Measurements from ENCODE around the gene HMGCLL1.

Gene HMGCLL1

GRCh38 chr6:55578537-55579363 is at the start of gene HMGCLL1:
Gene HMGCLL1 (minus strand): TSS chr6:55579192. CDS start chr6:55579055, 137 bp downstream.
- peaks cover 4% of the 10 kb centered on the region for H3K9me3 Mint-ChIP-seq
- H3K27ac Mint-ChIP-seq = no peak within 1 kb of the TSS
- H3K36me3 Mint-ChIP-seq (ENCODE audit: low read depth) = no peaks in the 10 kb centered on the region
- H3K4me3 Mint-ChIP-seq = no peak within 1 kb of the TSS
- peaks cover 6% of the 10 kb centered on the region for H3K27me3 Mint-ChIP-seq
- H3K4me1 Mint-ChIP-seq (ENCODE audit: low read depth) = no peaks in the 10 kb centered on the region

DNA sequence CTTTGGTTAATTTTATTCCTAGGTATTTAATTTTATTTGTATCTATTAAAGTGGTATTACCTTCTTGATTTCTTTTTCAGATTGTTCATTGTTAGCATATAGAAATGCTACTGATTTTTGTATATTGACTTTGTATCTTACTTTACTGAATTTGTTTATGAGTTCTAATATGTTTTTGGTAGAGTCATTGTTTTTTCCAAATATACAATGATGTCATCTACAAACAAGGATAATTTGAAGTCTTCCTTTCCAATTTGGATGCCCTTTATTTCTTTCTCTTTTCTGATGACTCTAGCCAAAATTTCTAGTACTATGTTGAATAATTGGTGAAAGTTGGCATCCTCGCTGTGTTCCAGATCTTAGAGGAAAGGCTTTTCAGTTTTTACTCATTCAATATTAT is 43.0 kb upstream of the HMGCLL1 start:
- Mint-ChIP-seq H3K4me1 (ENCODE audit: low read depth) (no peaks in the 10 kb centered on the region), H3K27ac (no peak overlapping the region), H3K9me3 (peaks cover 23% of the 10 kb centered on the region), H3K36me3 (ENCODE audit: low read depth) (no peaks in the 10 kb centered on the region), H3K27me3 (no peaks in the 10 kb centered on the region), H3K4me3 (no peak overlapping the region)

GRCh38 chr6:55621244-55621643 is 42.3 kb upstream of the HMGCLL1 start:
- Mint-ChIP-seq H3K27me3 (no peaks in the 10 kb centered on the region), H3K27ac (no peak overlapping the region), H3K4me1 (ENCODE audit: low read depth) (no peaks in the 10 kb centered on the region), H3K36me3 (ENCODE audit: low read depth) (no peaks in the 10 kb centered on the region), H3K9me3 (peaks cover 20% of the 10 kb centered on the region), H3K4me3 (no peak overlapping the region)

GRCh38 chr6:55617272-55617671 is 38.3 kb upstream of the HMGCLL1 start:
- Mint-ChIP-seq H3K27me3 (no peaks in the 10 kb centered on the region), H3K36me3 (ENCODE audit: low read depth) (no peaks in the 10 kb centered on the region), H3K4me3 (no peak overlapping the region), H3K9me3 (peaks cover 17% of the 10 kb centered on the region), H3K27ac (no peak overlapping the region), H3K4me1 (ENCODE audit: low read depth) (no peaks in the 10 kb centered on the region)

DNA sequence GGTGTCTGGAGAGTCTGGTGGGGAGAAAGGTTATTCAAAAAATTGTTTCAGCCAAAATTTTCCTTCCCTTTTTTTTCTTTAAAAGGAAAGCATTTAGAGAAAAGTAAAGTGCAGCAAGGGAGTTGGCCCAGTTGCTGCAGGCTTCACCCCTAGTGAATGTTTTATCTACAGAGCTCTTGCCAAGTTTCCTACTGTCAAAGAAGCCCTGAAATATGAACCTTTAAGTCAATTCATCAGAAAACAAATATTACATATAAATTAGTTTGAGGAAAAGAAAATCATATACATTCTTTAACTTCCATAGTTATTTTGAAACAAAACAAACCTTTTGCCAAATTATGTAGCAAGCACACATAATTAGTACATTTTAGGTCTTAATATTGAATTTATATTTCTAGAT is 25.0 kb upstream of the HMGCLL1 start:
- Mint-ChIP-seq H3K36me3 (ENCODE audit: low read depth) (no peaks in the 10 kb centered on the region), H3K27me3 (no peaks in the 10 kb centered on the region), H3K9me3 (peaks cover 9% of the 10 kb centered on the region), H3K4me1 (ENCODE audit: low read depth) (no peaks in the 10 kb centered on the region), H3K27ac (no peak overlapping the region), H3K4me3 (no peak overlapping the region)

DNA sequence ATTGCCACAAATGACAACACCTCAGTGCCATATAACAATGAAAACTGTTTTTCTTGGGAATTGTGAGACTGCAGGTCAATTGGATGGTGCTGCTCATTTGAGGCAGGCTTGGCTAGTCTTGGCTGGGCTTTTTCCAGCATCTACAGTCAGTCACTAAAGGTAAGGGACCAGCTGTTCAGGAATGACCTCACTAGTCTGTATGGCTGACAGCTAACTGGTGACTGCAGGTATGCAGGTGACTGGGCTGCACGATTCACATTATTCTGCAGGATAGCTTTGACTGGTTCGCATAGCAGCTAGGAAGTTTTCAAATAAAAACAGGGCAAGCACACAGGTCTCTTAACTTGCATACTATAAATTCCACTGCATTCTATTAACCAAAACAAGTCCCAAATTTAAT is 22.1 kb upstream of the HMGCLL1 start:
- H3K27ac Mint-ChIP-seq = no peak overlapping the region

DNA sequence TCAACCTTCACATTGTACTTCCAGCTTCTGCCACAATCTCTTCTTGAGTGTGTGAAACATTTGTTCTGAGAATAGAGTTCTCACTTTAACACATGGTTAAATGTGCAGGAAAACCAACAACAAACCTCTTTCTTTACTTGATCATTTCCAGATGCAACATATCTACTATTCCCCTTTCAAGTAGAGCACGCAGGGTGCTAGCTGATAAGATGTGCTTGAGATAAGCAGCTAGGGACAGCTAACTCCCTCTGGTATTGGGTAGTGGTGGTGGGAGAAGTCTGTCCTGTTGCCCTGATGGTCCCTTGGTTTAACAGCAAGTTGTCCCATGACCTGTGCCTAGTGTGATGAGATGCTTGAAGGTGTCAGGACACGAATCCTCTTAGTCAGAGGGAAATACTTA is 15.4 kb upstream of the HMGCLL1 start:
- H3K36me3 Mint-ChIP-seq (ENCODE audit: low read depth) = no peaks in the 10 kb centered on the region
- H3K27ac Mint-ChIP-seq = no peak overlapping the region
- no peaks in the 10 kb centered on the region for H3K27me3 Mint-ChIP-seq
- H3K4me1 Mint-ChIP-seq (ENCODE audit: low read depth) = no peaks in the 10 kb centered on the region
- peaks cover 6% of the 10 kb centered on the region for H3K9me3 Mint-ChIP-seq
- H3K4me3 Mint-ChIP-seq = no peak overlapping the region

More for the DNA sequence above, 22.1 kb upstream of the HMGCLL1 start:
- H3K4me3 Mint-ChIP-seq = no peak overlapping the region
- H3K27me3 Mint-ChIP-seq = no peaks in the 10 kb centered on the region
- H3K36me3 Mint-ChIP-seq (ENCODE audit: low read depth) = no peaks in the 10 kb centered on the region
- no peaks in the 10 kb centered on the region for H3K9me3 Mint-ChIP-seq
- no peaks in the 10 kb centered on the region for H3K4me1 Mint-ChIP-seq (ENCODE audit: low read depth)

DNA sequence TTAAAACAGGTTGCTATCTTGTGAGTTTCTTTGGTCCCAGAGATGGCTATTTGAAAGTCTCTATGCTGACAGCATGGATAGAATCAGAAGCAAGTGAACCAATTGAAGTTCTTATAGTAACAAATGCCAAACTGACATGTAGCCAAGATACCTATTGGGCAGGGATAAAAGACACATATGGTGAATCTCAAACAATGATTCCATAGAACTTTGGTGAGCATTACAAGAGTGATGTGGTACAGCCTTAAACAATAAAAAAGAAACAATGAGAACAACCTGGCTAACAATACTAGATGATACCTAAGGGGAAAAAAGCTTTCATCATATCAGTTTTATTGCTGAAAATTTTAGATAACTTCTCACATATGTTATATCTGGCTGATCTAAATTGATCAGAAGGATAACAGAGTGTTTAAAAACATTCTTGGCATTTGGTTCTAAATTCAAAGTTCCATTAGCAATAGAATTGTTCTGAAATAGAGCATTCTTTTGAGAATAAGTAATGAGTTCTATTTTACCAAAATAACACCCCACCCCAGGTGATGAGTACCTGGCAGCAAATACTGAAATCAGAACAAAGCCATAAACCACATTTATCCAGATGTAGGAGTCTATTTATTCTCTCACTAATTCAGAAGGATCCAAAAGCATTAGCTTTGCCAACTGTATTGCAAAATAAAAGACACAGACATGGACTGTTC is 5.8 kb upstream of the HMGCLL1 start:
- Mint-ChIP-seq H3K27me3 (no peaks in the 10 kb centered on the region), H3K4me3 (no peak overlapping the region), H3K36me3 (ENCODE audit: low read depth) (no peaks in the 10 kb centered on the region), H3K4me1 (ENCODE audit: low read depth) (no peaks in the 10 kb centered on the region), H3K9me3 (peaks cover 6% of the 10 kb centered on the region), H3K27ac (no peak overlapping the region)

DNA sequence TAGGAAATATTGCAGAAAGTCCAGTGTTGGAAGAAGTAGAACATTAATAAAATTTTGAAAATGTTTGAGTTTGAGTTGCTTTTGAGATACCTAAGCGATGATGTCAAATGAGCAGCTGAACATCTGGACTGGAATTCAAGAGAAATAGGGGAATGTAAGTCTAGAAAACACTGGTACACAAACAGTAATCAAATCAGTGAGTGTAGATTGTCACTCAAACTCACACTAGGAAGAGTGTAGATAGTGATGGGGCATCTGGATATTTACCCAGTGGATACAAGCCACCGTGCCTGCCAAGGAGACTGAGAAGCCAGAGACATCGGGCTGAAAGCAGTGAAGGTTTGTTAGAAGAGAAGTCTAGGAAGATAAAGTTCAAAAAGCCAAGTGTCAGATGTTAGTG is 2.2 kb downstream of the HMGCLL1 start:
- Mint-ChIP-seq H3K36me3 (ENCODE audit: low read depth) (no peaks in the 10 kb centered on the region), H3K9me3 (peaks cover 11% of the 10 kb centered on the region), H3K4me3 (no peak overlapping the region), H3K27me3 (peaks cover 6% of the 10 kb centered on the region), H3K27ac (no peak overlapping the region), H3K4me1 (ENCODE audit: low read depth) (no peaks in the 10 kb centered on the region)

GRCh38 chr6:55574556-55574955 is 4.4 kb downstream of the HMGCLL1 start:
- Mint-ChIP-seq H3K4me1 (ENCODE audit: low read depth) (no peaks in the 10 kb centered on the region), H3K4me3 (no peak overlapping the region), H3K27ac (no peak overlapping the region), H3K9me3 (peaks cover 11% of the 10 kb centered on the region), H3K36me3 (ENCODE audit: low read depth) (no peaks in the 10 kb centered on the region), H3K27me3 (peaks cover 6% of the 10 kb centered on the region)

- Mint-ChIP-seq H3K27ac (no peak overlapping the region), H3K4me3 (no peak overlapping the region), H3K4me1 (ENCODE audit: low read depth) (no peaks in the 10 kb centered on the region), H3K36me3 (ENCODE audit: low read depth) (no peaks in the 10 kb centered on the region), H3K27me3 (no peaks in the 10 kb centered on the region), H3K9me3 (peaks cover 12% of the 10 kb centered on the region)
These were observed 9.4 kb downstream of the HMGCLL1 start for GRCh38 chr6:55569638-55570037.

DNA sequence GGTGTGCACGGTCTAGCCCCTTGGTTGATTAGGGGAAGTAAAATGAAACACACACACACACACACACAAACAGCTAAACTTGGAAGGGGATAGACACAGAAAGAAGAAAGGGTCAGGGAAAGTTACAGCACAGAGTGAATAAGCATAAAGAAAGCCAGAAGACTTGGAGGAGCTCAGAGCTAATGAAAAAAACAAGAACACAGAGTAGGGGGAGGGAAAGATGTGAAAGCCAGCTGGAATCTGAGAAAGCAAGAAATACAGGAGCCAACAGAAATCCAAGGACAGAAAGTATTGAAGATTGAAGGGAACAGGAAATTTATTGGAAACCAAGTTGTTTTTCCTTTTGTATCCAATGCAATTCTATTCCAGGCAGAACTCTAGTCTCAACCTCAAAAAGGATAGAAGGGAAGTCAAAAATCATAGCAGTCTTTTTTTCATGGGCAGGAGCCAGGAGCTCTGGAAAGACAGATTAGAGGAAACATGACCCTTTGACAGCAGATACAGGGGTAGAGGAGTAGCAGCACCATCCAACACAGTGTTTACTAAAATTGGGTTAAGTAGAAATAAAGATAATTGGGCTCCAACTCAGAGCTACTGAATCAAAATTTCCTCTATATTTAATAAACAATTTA is 10.1 kb downstream of the HMGCLL1 start:
- Mint-ChIP-seq H3K27ac (no peak overlapping the region), H3K27me3 (no peaks in the 10 kb centered on the region), H3K4me3 (no peak overlapping the region), H3K9me3 (peaks cover 12% of the 10 kb centered on the region), H3K4me1 (ENCODE audit: low read depth) (no peaks in the 10 kb centered on the region), H3K36me3 (ENCODE audit: low read depth) (no peaks in the 10 kb centered on the region)

GRCh38 chr6:55567558-55567957 is 11.4 kb downstream of the HMGCLL1 start:
- H3K27me3 Mint-ChIP-seq = no peaks in the 10 kb centered on the region
- H3K4me3 Mint-ChIP-seq = no peak overlapping the region
- H3K27ac Mint-ChIP-seq = no peak overlapping the region
- peaks cover 9% of the 10 kb centered on the region for H3K9me3 Mint-ChIP-seq
- no peaks in the 10 kb centered on the region for H3K4me1 Mint-ChIP-seq (ENCODE audit: low read depth)
- H3K36me3 Mint-ChIP-seq (ENCODE audit: low read depth) = no peaks in the 10 kb centered on the region

DNA sequence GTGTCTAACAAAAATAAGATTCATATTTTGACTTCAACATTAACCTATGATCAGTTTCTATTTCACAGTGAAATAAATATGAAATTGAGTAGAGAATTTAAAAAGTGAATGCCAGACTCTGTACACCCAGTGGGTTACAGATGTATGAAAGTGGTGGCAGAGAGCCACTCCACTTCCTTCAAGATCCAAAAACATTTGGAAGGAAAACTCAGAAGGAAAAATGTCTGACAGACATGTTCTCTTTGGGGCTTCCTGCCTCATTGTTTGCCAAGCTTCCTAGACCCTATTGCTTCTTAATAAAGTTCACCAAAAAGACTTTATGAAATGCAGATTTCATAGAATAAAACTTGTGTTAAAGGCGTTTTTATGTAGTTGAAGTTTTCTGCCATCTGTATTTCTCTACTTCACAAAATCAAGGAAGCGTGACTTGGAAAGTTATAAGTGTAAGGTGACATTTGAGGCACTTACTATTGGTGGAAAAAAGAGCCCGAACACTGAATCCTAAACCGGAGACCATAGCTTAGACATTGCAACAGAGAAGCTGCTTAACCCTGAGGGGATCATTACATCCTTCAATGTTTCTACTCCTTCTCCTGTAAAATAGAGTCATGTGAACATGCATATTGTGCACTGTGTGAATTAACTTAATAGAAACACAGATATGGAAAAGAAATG is 12.8 kb downstream of the HMGCLL1 start:
- Mint-ChIP-seq H3K36me3 (ENCODE audit: low read depth) (no peaks in the 10 kb centered on the region), H3K27ac (no peak overlapping the region), H3K27me3 (no peaks in the 10 kb centered on the region), H3K9me3 (peaks cover 5% of the 10 kb centered on the region), H3K4me1 (ENCODE audit: low read depth) (no peaks in the 10 kb centered on the region), H3K4me3 (no peak overlapping the region)

DNA sequence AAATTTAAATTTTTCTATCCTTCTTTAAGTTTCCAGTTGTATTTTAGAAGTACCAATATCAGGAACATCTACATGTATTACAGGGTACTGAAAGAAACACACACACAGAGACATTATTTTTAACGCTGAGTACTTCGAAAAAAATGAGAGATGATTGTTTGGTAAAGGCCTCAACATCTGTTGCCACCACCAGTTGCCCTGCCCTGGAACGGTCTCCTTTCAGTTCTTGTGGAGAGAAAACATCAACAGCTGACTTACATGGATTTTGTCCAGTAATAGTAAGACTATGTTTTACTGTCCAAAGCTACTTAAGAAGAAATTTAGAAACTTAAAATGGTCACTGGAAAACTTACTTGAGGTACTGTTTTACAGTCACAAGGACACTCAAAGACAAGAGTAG is 16.7 kb downstream of the HMGCLL1 start:
- no peaks in the 10 kb centered on the region for H3K4me1 Mint-ChIP-seq (ENCODE audit: low read depth)
- no peak overlapping the region for H3K4me3 Mint-ChIP-seq
- no peaks in the 10 kb centered on the region for H3K36me3 Mint-ChIP-seq (ENCODE audit: low read depth)
- no peaks in the 10 kb centered on the region for H3K27me3 Mint-ChIP-seq
- peaks cover 3% of the 10 kb centered on the region for H3K9me3 Mint-ChIP-seq
- no peak overlapping the region for H3K27ac Mint-ChIP-seq
